D721Med (cell line): ENCODE measurements around the gene HMGB2.

Experiments used
- DNase-seq: peaks from one replicate; pipeline ENCODE4 v3.0.0; 2011; ENCODE audit warnings: low spot score; ENCODE audit not compliant: insufficient read length
- FAIRE-seq: peaks from 2 replicates; lab custom pipeline; 2011; peaks lifted over from hg19 to GRCh38; lab: Jason Lieb, UNC
- TF ChIP-seq, protein P1 (sequence below): IDR thresholded peaks from 2 replicates; pipeline ENCODE4 v1.5.1; 2012; ENCODE audit warnings: mild to moderate bottlenecking, control low read depth; ENCODE audit not compliant: insufficient read depth; ENCODE audit errors: missing control alignments

HMGB2 gene

DNA sequence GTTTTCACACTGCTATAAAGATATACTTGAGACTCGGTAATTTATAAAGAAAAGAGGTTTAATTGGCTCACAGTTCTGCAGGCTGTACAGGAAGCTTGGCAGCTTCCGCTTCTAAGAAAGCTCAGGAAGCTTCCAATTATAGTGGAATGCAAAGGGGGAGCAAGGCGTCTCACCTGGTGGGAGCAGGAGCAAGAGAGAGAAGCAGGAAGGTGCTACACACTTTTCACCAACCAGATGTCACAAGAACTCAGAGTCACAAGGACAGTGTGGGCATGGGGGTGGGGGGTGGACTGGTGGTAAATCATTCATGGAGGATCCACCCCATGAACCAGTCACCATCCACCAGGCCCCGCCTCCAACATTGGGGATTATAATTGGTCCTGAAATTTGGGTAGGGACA, 22.8 kb downstream of the HMGB2 start:
- FAIRE-seq = no peak
- TF ChIP-seq, protein P1, sequence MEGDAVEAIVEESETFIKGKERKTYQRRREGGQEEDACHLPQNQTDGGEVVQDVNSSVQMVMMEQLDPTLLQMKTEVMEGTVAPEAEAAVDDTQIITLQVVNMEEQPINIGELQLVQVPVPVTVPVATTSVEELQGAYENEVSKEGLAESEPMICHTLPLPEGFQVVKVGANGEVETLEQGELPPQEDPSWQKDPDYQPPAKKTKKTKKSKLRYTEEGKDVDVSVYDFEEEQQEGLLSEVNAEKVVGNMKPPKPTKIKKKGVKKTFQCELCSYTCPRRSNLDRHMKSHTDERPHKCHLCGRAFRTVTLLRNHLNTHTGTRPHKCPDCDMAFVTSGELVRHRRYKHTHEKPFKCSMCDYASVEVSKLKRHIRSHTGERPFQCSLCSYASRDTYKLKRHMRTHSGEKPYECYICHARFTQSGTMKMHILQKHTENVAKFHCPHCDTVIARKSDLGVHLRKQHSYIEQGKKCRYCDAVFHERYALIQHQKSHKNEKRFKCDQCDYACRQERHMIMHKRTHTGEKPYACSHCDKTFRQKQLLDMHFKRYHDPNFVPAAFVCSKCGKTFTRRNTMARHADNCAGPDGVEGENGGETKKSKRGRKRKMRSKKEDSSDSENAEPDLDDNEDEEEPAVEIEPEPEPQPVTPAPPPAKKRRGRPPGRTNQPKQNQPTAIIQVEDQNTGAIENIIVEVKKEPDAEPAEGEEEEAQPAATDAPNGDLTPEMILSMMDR = no peak

DNA sequence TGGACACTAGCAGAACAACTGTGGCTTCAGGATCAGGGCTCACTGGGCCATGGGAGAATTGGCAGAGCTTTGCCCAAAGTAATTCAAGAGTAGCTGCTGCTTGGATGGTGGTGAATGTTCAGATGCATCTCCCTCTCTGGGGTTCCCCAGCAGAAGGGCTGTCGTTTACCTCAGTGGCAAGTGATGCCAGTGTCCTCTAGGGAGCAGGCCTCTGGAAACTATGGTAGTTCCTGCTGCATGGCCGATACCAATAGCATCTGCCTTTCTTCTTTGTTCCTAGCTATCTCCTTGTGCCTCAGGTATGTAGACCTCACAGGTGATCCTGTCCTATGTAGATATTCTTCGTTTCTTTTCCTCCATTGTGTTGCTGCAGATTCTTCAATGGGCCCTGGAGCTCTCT, 26.4 kb downstream of the HMGB2 start:
- FAIRE-seq = no peak
- TF ChIP-seq, protein P1 = no peak
- no peak for DNase-seq

More for the DNA sequence above, 22.8 kb downstream of the HMGB2 start:
- DNase-seq = no peak

GRCh38 chr4:173301518-173302201, 32.5 kb downstream of the HMGB2 start:
- TF ChIP-seq, protein P1 = peak; percentile 44

DNA sequence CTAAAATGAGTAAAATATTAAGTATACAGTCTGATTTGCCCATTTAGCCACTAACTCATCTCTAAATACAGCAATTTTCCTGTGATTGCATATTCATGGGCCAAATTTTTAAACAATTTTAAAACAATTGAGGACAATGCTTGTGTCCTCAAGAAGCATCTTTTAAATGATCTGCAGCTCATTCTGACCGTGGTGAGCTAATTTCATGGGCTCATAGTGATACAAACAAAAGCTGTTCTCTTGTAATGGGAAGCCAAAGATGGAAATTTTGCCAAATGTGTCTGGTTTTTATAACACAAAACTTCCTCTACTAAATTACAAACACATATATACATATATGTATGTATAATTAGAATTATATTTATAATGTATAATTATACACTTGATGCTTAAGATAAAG, 39.7 kb downstream of the HMGB2 start:
- FAIRE-seq = no peak

More at GRCh38 chr4:173301518-173302201, 32.5 kb downstream of the HMGB2 start:
- DNase-seq (no peak), FAIRE-seq (no peak)

DNA sequence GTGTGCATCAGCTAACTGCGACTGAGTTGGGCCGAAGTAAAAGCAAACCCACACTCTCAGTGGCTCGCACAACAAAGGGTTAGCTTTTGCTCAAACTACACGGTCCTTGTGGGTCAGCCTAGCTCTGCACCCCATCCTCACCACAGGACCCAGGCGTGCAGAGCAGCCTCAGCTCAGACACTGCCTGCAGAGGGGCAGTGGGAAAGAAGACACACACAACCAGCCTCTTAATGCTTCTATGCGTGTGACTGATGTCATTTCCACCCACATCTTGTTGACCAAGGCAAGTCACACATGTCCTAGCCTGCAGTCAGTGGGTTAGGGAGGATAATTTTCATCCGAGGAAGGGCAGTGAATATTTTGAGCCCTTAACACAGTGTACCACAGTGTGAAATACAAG, 40.5 kb downstream of the HMGB2 start:
- FAIRE-seq = no peak
- TF ChIP-seq, protein P1 = no peak
- DNase-seq = no peak

More for the DNA sequence above, 39.7 kb downstream of the HMGB2 start:
- TF ChIP-seq, protein P1 = no peak
- DNase-seq = no peak

GRCh38 chr4:173291899-173292298, 42.3 kb downstream of the HMGB2 start:
- FAIRE-seq (no peak), DNase-seq (no peak)
- TF ChIP-seq, protein P1 = no peak

DNA sequence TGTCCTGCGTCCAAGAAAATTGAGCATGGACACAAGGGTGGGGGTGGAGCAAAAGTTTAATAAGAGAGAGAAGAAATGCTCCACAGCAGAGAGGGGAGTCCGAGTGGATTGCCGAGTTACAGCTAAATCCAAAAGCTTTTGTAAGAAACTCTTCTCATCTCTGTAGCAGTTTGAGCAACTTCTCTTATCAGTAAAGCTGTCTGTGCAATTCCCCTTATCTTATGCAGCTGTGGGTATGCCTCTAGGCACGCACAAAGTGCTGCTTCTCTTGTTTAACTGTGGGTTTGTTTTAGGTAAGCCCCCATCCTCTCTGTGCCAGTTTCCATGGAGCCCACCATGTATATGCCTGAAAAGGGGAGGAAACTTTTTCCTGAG, 44.8 kb downstream of the HMGB2 start:
- no peak for DNase-seq
- no peak for FAIRE-seq
- TF ChIP-seq, protein P1 = no peak
